Activated B cell treated with CpG ODN at 0.5 μM for 24 hours (primary cell): ENCODE results near the gene HSP90AB1. TPM values are rescaled to one million over a fixed set of nuclear protein-coding genes. Genes with fewer than 3 reads are reported as not detected.
A peak's percentile ranks its signal among the peaks of the same experiment; 100 is the strongest.

Experiments
- ATAC-seq: fragments of 200-7000 bp; cut with Tn5 transposase; one replicate; pipeline ENCODE4 v1.10.0; 2021; ENCODE audit warnings: low read depth, mild to moderate bottlenecking, moderate library complexity
- CTCF ChIA-PET: fragments of 350-600 bp; sonication (Branson Sonifier 250); formaldehyde crosslinking; loops from one replicate; lab custom pipeline; 2021; ENCODE audit warnings: antibody characterized with exemption; lab: Charles Lee
- POLR2A ChIA-PET: fragments of 350-600 bp; sonication (Branson Sonifier 250); formaldehyde crosslinking; loops from one replicate; lab custom pipeline; 2021; ENCODE audit warnings: antibody characterized with exemption; lab: Charles Lee
- DNase-seq: peaks from one replicate; pipeline ENCODE4 v3.0.0; 2022
- H3K27ac Mint-ChIP-seq: one replicate; pipeline ENCODE4 v1.8.0; 2020; ENCODE audit warnings: mixed read lengths
- H3K27me3 Mint-ChIP-seq: one replicate; pipeline ENCODE4 v1.8.0; 2021; ENCODE audit warnings: mixed read lengths
- H3K36me3 Mint-ChIP-seq: one replicate; pipeline ENCODE4 v1.8.0; 2021; ENCODE audit warnings: low read depth, mixed read lengths
- H3K4me1 Mint-ChIP-seq: one replicate; pipeline ENCODE4 v1.8.0; 2021; ENCODE audit warnings: mixed read lengths
- H3K4me3 Mint-ChIP-seq: one replicate; pipeline ENCODE4 v1.8.0; 2020; ENCODE audit warnings: mild to moderate bottlenecking, mixed read lengths
- H3K9me3 Mint-ChIP-seq: one replicate; pipeline ENCODE4 v1.8.0; 2020; ENCODE audit warnings: mixed read lengths
- intact Hi-C: fragments of 100-400 bp; cut with micrococcal nuclease; formaldehyde crosslinking; loops from one replicate; pipeline ENCODE4 v1.15.1; 2024
- total RNA-seq: library from RNA; stranded (reverse); gene quantifications from 2 replicates; pipeline ENCODE4 v1.2.3, GENCODE V29; 2022
- TF ChIP-seq, protein P1 (sequence below): fragments of 200-600 bp; IDR thresholded peaks from one replicate; pipeline ENCODE4 v1.8.0; 2022; ENCODE audit warnings: antibody characterized with exemption, mild to moderate bottlenecking

Gene HSP90AB1
- total RNA-seq, 1 donor from 2014 or later: 1,222 TPM

- Mint-ChIP-seq H3K4me3 (peak overlapping the region; percentile 84), H3K9me3 (no peaks in the 10 kb centered on the region), H3K36me3 (peaks cover 91% of the 10 kb centered on the region), H3K4me1 (peaks cover 91% of the 10 kb centered on the region), H3K27ac (peak overlapping the region; percentile 99), H3K27me3 (no peaks in the 10 kb centered on the region)
- TF ChIP-seq, protein P1, sequence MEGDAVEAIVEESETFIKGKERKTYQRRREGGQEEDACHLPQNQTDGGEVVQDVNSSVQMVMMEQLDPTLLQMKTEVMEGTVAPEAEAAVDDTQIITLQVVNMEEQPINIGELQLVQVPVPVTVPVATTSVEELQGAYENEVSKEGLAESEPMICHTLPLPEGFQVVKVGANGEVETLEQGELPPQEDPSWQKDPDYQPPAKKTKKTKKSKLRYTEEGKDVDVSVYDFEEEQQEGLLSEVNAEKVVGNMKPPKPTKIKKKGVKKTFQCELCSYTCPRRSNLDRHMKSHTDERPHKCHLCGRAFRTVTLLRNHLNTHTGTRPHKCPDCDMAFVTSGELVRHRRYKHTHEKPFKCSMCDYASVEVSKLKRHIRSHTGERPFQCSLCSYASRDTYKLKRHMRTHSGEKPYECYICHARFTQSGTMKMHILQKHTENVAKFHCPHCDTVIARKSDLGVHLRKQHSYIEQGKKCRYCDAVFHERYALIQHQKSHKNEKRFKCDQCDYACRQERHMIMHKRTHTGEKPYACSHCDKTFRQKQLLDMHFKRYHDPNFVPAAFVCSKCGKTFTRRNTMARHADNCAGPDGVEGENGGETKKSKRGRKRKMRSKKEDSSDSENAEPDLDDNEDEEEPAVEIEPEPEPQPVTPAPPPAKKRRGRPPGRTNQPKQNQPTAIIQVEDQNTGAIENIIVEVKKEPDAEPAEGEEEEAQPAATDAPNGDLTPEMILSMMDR: no peak
- intact Hi-C loops: no loop called here
- DNase-seq (no peak), ATAC-seq (peak; percentile 5)
- POLR2A ChIA-PET: interaction anchor here (13.7 kb wide), 1 partner anchor 13 kb away, joined by 549 read pairs; the partner anchor contains the start of gene HSP90AB1
- CTCF ChIA-PET: interaction anchor here (0.9 to 1.5 kb wide), 3 partner anchors 11 to 85 kb away, joined by 3 to 5 read pairs (median 3); partner anchors contain the start of gene HSP90AB1
Measured at GRCh38 chr6:44258325-44258863, 11.5 kb downstream of the HSP90AB1 start.

- CTCF ChIA-PET: interaction anchor here (0.9 to 1.3 kb wide), 2 partner anchors 11 to 86 kb away, joined by 3 to 5 read pairs; partner anchors contain the start of gene HSP90AB1
- intact Hi-C loops: no loop called here
Measured at GRCh38 chr6:44258921-44259320, 12.0 kb downstream of the HSP90AB1 start.

DNA sequence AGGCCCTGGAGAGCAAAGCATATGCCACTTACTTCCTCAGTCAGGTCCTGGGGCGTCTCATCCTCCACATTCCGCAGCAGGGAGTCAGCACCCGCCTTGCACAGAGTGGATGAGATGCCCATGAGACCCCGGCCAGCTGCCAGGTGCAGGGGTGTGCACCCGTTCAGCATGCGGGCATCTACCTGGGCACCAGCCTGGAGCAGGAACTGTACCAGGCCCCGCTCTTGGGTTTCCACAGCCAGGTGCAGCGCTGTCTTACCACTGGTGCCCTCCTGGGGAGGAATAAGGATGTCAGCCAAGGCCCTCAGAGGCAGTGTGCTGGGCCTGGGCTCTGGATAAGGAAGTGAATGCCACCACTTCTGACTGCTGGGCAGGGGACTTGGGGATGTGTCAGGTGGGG lies 13.1 kb downstream of the HSP90AB1 start:
- Mint-ChIP-seq H3K27me3 (no peaks in the 10 kb centered on the region), H3K27ac (peak overlapping the region; percentile 99), H3K9me3 (no peaks in the 10 kb centered on the region), H3K4me3 (peak overlapping the region; percentile 100), H3K36me3 (peaks cover 90% of the 10 kb centered on the region), H3K4me1 (peaks cover 82% of the 10 kb centered on the region)
- intact Hi-C loops: loop anchor here (5.0 to 10.0 kb wide), 5 partner anchors 545 to 1695 kb away; partner anchors contain the start of genes GTPBP2, LRRC73, POLR1C and SRF
- DNase-seq (no peak), ATAC-seq (no peak)
- POLR2A ChIA-PET: interaction anchor here (13.7 kb wide), 1 partner anchor 15 kb away, joined by 549 read pairs; the partner anchor contains the start of gene HSP90AB1
- CTCF ChIA-PET: no interaction called here
- TF ChIP-seq, protein P1: no peak

More at GRCh38 chr6:44258921-44259320, 12.0 kb downstream of the HSP90AB1 start:
- ATAC-seq: no peak
- TF ChIP-seq, protein P1: no peak
- DNase-seq: no peak
- Mint-ChIP-seq H3K27ac (peak overlapping the region; percentile 99), H3K4me3 (peak overlapping the region; percentile 84), H3K9me3 (no peaks in the 10 kb centered on the region), H3K36me3 (peaks cover 91% of the 10 kb centered on the region), H3K27me3 (no peaks in the 10 kb centered on the region), H3K4me1 (peaks cover 90% of the 10 kb centered on the region)
- POLR2A ChIA-PET: interaction anchor here (13.7 kb wide), 1 partner anchor 13 kb away, joined by 549 read pairs; the partner anchor contains the start of gene HSP90AB1

GRCh38 chr6:44260451-44261297 lies 13.8 kb downstream of the HSP90AB1 start:
- ChIA-PET CTCF (no interaction called here), POLR2A (interaction anchor here (1.5 to 13.7 kb wide), 2 partner anchors 15 to 23 kb away, joined by 4 to 549 read pairs; partner anchors contain the start of gene HSP90AB1)
- Mint-ChIP-seq H3K4me1 (peaks cover 77% of the 10 kb centered on the region), H3K27me3 (no peaks in the 10 kb centered on the region), H3K27ac (peak overlapping the region; percentile 99), H3K36me3 (peaks cover 83% of the 10 kb centered on the region), H3K4me3 (peak overlapping the region; percentile 100), H3K9me3 (no peaks in the 10 kb centered on the region)
- intact Hi-C loops: loop anchor here (5.0 to 10.0 kb wide), 5 partner anchors 546 to 1696 kb away; partner anchors contain the start of genes GTPBP2, LRRC73, POLR1C and SRF
- no peak for DNase-seq
- ATAC-seq: peak; percentile 25
- TF ChIP-seq, protein P1: no peak
